Fibroblast of the aortic adventitia (primary cell): ENCODE results near the gene GALT. TPM values are rescaled to one million over a fixed set of nuclear protein-coding genes. Genes with fewer than 3 reads are reported as not detected.
A peak's percentile ranks its signal among the peaks of the same experiment; 100 is the strongest.
"Not testable (repeated sequence)": the region's sequence is repeated elsewhere in the genome, so short reads cannot be mapped to it uniquely, and the experiment has no call there.

Experiments used
- DNase-seq: peaks from one replicate; pipeline ENCODE4 v3.0.0-alpha.2; 2010; ENCODE audit warnings: low read depth
- H3K4me3 ChIP-seq: 2 replicates; pipeline ENCODE4 v1.5.1; 2011; ENCODE audit warnings: low read depth, mild to moderate bottlenecking, control low read depth, low read length, moderate library complexity
- total RNA-seq: library from RNA; depleted of rRNA; stranded (reverse); fragments of >200 nt; gene quantifications from 2 replicates; pipeline ENCODE4 v1.2.3, GENCODE V29; 2012; ENCODE audit warnings: low replicate concordance
- TF ChIP-seq, protein P1 (sequence below): IDR thresholded peaks from 2 replicates; pipeline ENCODE4 v1.5.1; 2011; ENCODE audit warnings: mild to moderate bottlenecking, low read length, control low read depth, inconsistent platforms; ENCODE audit not compliant: insufficient read depth

Gene GALT
- total RNA-seq, 1 donor, result 26.8 TPM

DNA sequence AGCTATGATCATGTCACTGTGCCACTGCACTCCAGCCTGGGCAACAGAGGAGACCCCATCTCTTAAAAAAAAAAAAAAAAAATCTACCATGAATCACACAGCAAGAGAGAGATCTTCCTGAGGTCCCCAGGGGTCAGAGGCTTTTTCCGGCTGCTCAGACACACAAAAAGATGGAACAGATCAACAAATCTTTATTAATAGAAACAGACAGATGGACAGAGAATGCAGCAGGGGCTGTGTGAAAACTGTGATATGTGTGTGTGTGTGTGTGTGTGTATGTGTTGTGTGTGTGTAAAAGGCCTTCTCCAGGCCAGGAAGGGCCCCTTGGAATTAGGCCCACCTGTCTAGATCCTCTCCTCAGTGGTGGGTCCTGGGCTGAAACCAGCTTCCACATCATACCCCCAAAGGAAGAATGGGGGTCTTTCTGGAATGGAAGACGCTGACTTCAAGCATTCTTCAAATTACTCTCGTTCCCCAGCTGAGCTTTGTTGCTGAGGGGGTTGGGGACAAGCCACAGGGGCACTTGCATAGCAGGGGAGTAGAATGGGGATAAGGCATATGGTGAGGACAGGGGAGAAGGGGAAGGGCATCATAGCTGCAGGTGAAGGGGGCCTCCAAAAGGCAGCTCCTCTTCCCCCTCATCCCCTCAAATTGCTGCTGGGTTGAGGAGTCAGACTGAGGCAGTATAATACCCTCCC, 11.8 kb upstream of the GALT start:
- no peak overlapping the region for H3K4me3 ChIP-seq
- no peak for DNase-seq
- TF ChIP-seq, protein P1, sequence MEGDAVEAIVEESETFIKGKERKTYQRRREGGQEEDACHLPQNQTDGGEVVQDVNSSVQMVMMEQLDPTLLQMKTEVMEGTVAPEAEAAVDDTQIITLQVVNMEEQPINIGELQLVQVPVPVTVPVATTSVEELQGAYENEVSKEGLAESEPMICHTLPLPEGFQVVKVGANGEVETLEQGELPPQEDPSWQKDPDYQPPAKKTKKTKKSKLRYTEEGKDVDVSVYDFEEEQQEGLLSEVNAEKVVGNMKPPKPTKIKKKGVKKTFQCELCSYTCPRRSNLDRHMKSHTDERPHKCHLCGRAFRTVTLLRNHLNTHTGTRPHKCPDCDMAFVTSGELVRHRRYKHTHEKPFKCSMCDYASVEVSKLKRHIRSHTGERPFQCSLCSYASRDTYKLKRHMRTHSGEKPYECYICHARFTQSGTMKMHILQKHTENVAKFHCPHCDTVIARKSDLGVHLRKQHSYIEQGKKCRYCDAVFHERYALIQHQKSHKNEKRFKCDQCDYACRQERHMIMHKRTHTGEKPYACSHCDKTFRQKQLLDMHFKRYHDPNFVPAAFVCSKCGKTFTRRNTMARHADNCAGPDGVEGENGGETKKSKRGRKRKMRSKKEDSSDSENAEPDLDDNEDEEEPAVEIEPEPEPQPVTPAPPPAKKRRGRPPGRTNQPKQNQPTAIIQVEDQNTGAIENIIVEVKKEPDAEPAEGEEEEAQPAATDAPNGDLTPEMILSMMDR, result no peak

DNA sequence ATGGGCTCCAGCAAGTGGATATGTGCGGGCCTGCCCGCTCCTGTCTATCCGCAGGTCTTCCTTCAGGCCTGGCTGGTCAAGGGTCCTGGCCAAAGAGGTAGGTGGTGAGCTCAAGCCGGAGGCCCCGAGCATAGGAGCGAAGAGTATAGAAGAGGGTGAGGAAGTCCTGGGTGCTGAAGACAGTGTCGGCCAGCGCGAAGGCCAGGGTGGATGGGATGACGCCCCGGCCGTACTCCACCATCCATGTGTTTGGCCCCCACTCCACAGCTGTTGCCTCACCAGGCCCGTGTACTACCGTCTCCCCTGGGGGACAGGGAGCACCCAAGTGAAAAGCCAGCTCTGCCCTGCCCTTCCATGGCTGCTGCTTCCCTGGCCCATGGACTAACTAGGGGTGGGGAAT, 10.9 kb upstream of the GALT start:
- H3K4me3 ChIP-seq, result no peak overlapping the region
- TF ChIP-seq, protein P1, result no peak
- no peak for DNase-seq

DNA sequence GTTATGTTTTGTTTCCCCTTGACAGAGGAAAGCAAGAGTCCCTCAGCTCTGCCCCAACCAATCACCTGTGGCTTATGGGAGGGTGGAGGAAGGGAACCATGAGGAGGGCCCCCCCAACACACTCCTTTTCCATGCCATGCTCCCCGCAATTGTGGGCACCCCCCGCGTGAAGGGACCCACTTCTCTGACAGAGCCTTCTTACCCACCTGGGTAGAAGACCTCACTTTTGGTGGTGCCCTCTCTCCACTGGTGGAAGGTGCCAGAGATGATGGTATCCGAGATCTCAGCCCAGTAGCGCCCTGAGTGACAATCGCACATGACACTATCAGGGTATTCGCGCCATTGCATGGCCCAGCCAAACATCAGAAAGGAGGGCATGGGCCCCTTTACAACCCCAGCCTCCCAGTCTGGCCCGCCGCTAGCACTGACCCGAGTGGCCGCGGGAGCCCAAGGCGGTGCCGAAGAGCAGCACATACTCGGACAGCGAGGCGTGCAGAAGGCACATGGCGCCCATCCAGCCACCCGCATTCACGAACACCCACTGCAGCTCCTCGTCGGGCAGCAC, 9.6 kb upstream of the GALT start:
- TF ChIP-seq, protein P1, result no peak
- H3K4me3 ChIP-seq, result peak overlapping the region; percentile 81
- DNase-seq, result peak; percentile 44

DNA sequence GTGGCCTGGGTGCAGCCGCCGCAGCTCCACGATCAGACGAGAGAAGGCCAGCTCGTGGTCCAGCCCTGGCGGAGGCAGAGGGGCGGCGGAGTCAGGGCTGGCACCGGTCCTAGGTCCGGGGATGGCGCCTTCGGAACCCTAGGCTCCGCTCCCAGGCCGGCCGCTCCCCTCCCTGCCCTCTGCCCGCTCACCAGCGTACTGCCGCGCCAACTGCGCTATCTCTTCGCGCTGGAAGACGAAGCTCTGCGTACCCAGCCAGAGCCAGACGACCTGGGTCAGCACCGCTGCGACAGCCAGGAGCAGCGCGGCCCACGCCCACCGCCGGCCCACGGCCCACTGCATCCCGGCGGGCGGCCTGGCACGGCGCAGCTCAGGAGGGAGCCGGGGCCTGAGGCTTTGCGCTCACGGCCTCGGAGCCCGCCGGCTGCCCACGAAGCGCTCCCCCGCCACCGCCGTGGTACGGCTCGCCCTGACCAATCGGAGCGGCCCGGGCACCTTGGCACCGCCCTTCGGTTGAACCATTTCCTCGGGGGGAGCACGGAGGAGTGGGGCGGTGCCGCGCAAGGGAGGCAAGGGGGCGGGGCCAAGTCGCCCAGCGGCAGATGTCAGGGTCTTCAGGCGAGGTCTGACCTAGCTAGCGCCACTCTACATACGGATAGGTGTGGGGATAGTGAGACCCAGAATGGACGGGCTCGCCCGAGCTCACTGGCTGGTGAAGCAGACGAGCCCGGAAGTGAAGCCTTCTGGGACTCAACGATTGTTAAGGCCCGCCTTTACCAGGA, 8.9 kb upstream of the GALT start, which contains the start of gene SIGMAR1:
SIGMAR1 (minus strand) TSS at position 432 of the 782 bp plus-strand sequence; CDS start at position 342, 90 bp downstream.
- peak; percentile 90 for DNase-seq
- TF ChIP-seq, protein P1, result peak; percentile 2
- H3K4me3 ChIP-seq, result peak within 1 kb of the TSS; percentile 81

DNA sequence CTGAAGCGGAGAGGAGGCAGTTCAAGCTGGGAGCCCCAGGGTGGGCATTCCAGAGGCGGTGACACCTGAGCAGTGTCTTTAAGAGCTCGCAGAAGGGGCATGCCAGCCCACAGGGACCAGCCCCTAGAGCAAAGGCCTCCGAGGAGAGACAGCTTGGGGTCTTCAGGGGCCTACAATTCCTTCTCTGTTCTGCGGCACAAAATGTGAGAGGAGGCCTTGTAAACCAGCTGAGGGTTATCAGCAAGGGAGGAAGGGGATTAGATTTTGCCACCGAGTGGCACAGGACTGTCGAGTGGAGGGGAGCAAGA, 8.4 kb upstream of the GALT start:
- TF ChIP-seq, protein P1, result no peak
- no peak for DNase-seq
- H3K4me3 ChIP-seq, result peak overlapping the region; percentile 81

DNA sequence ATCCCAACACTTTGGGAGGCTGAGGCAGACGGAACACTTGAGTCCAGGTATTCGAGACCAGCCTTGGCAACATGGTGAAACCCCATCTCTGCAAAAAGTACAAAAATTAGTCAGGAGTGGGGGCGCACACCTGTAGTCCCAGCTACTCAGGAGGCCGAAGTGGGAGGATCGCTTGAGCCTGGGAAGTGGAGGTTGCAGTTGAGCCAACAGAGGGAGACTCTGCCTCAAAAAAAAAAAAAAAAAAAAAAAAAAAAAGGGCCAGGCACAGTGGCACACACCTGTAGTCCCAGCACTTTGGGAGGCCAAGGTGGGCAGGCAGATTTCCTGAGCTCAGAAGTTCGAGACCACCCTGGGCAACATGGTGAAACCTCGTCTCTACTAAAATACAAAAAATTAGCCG, 7.2 kb upstream of the GALT start:
- not testable (repeated sequence) for DNase-seq, H3K4me3 ChIP-seq

DNA sequence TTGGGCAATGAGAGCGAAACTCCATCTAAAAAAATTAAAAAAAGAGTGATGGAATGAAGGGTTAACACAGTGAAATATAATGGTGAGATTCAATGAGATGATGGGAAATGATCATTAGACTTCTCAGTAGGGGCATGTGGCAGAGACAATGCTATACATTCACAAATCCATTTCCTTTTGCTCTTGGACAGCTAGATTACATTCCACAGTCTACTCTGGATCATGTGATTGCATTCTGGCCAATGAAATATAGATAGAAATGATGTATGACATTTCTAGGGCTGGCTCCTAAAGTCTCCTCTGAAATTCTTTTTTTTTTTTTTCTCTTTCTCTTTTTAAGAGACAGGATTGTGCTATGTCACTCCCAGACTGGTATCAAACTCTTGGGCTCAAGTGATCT, 3.8 kb upstream of the GALT start:
- peak; percentile 15 for DNase-seq
- no peak overlapping the region for H3K4me3 ChIP-seq
- TF ChIP-seq, protein P1, result no peak
